NB4 (cell line): Measurements from ENCODE around the gene LIN37.

ENCODE experiments used
- MYC ChIP-seq: IDR thresholded peaks from 2 replicates; pipeline ENCODE4 v1.6.1; 2011; ENCODE audit warnings: low read depth, low read length
- POLR2A ChIP-seq: IDR thresholded peaks from 2 replicates; pipeline ENCODE4 v1.6.1; 2011; ENCODE audit warnings: mild to moderate bottlenecking; ENCODE audit not compliant: insufficient read length; ENCODE audit errors: extremely low read depth
- TF ChIP-seq, protein P1 (sequence below): IDR thresholded peaks from one replicate; pipeline ENCODE4 v1.5.1; 2012; ENCODE audit warnings: low read depth, low read length
- TF ChIP-seq, protein P2 (sequence below): IDR thresholded peaks from 2 replicates; pipeline ENCODE4 v1.6.1; 2011; ENCODE audit warnings: low read depth, low read length

DNA sequence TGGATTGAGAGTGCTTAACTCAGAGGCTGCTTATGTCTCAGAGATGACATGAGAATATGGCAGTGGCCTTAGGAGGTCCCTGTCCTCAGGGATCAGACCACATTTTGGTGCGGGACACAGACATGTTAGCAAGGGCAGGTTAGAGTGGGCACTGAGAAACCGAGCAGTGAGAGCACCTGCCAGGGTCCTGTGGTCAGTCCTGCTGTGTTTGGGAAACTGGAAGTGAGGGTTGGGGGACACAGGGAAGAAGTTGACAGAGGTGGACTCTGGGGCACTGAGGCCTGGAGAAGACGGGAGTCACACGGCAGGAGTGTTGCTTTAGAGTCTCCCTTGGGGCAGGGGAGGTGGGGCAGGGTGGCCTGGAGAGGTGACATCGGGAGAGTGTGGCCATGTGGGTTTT is 13.5 kb upstream of the LIN37 start:
- TF ChIP-seq POLR2A (no peak), MYC (no peak)
- TF ChIP-seq, protein P1, sequence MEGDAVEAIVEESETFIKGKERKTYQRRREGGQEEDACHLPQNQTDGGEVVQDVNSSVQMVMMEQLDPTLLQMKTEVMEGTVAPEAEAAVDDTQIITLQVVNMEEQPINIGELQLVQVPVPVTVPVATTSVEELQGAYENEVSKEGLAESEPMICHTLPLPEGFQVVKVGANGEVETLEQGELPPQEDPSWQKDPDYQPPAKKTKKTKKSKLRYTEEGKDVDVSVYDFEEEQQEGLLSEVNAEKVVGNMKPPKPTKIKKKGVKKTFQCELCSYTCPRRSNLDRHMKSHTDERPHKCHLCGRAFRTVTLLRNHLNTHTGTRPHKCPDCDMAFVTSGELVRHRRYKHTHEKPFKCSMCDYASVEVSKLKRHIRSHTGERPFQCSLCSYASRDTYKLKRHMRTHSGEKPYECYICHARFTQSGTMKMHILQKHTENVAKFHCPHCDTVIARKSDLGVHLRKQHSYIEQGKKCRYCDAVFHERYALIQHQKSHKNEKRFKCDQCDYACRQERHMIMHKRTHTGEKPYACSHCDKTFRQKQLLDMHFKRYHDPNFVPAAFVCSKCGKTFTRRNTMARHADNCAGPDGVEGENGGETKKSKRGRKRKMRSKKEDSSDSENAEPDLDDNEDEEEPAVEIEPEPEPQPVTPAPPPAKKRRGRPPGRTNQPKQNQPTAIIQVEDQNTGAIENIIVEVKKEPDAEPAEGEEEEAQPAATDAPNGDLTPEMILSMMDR, result no peak
- TF ChIP-seq, protein P2, sequence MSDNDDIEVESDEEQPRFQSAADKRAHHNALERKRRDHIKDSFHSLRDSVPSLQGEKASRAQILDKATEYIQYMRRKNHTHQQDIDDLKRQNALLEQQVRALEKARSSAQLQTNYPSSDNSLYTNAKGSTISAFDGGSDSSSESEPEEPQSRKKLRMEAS, result no peak
